K562 (cell line): ENCODE results near the gene FPGS. TPM values are rescaled to one million over a fixed set of nuclear protein-coding genes. Genes with fewer than 3 reads are reported as not detected.

Experiments used
- ARHGAP35 ChIP-seq: fragments of 450-650 bp; IDR thresholded peaks from 2 replicates; pipeline ENCODE4 v1.6.1; 2018; ENCODE audit not compliant: partially characterized antibody
- ARID3B ChIP-seq: fragments of 250-450 bp; sonication (Bioruptor Pico); IDR thresholded peaks from 2 replicates; pipeline ENCODE4 v1.4.0; 2020; ENCODE audit warnings: borderline replicate concordance
- ETV1 ChIP-seq: fragments of 450-650 bp; conservative IDR thresholded peaks from 2 replicates; pipeline ENCODE4 v1.6.1; 2016; ENCODE audit warnings: missing genetic modification characterization, control low read depth, low read depth, missing compliant biosample characterization
- FOXK2 ChIP-seq, 2 experiments: fragments of 450-650 bp; IDR thresholded peaks in 1 of 2; conservative IDR thresholded peaks in 1 of 2; 2 replicates each; pipeline ENCODE4 v1.6.1; 2016; ENCODE audit warnings: low read depth in 2 of 2, mild to moderate bottlenecking in 1 of 2
- GTF3C2 ChIP-seq: IDR thresholded peaks from 3 replicates; pipeline ENCODE4 v1.6.1; 2011; ENCODE audit warnings: borderline replicate concordance, mild to moderate bottlenecking, moderate library complexity; ENCODE audit not compliant: insufficient read length; ENCODE audit errors: extremely low read depth
- HIVEP1 ChIP-seq: fragments of 250-450 bp; sonication (Bioruptor Pico); IDR thresholded peaks from 2 replicates; pipeline ENCODE4 v1.4.0; 2020; ENCODE audit warnings: mild to moderate bottlenecking
- HMGN3 ChIP-seq: IDR thresholded peaks from 2 replicates; pipeline ENCODE4 v1.6.1; 2011; ENCODE audit warnings: borderline replicate concordance, low read depth, mild to moderate bottlenecking, mixed read lengths, low read length; ENCODE audit not compliant: insufficient read length; ENCODE audit errors: extremely low read depth
- MTF1 ChIP-seq: fragments of 250-450 bp; sonication (Bioruptor Pico); IDR thresholded peaks from 2 replicates; pipeline ENCODE4 v1.9.0; 2021; ENCODE audit warnings: moderate library complexity, mild to moderate bottlenecking, inconsistent platforms, borderline replicate concordance
- RBM22 ChIP-seq: fragments of 200-400 bp; formaldehyde crosslinking; IDR thresholded peaks from 2 replicates; pipeline ENCODE4 v1.6.1; 2018; ENCODE audit warnings: low read length, low read depth; ENCODE audit not compliant: poor library complexity, severe bottlenecking
- RFX5 ChIP-seq: IDR thresholded peaks from 2 replicates; pipeline ENCODE4 v1.6.1; 2011; ENCODE audit warnings: low read depth, mild to moderate bottlenecking, improper control_type of control experiment, low read length
- SAFB2 ChIP-seq: fragments of 200-400 bp; formaldehyde crosslinking; IDR thresholded peaks from 2 replicates; pipeline ENCODE4 v1.6.1; 2018; ENCODE audit warnings: borderline replicate concordance, low read length, low read depth, moderate library complexity; ENCODE audit not compliant: severe bottlenecking
- STAG1 ChIP-seq: sonication (generic); formaldehyde crosslinking; IDR thresholded peaks from 2 replicates; pipeline ENCODE4 v1.5.0; 2020; ENCODE audit warnings: missing genetic modification reagents, borderline replicate concordance
- TAF9B ChIP-seq: fragments of 450-650 bp; IDR thresholded peaks from 2 replicates; pipeline ENCODE4 v1.6.1; 2018; ENCODE audit warnings: mild to moderate bottlenecking; ENCODE audit not compliant: partially characterized antibody
- TCF7L2 ChIP-seq: fragments of 150-350 bp; IDR thresholded peaks from 2 replicates; pipeline ENCODE4 v1.6.1; 2016; ENCODE audit warnings: low read depth, mild to moderate bottlenecking, low read length, moderate library complexity
- TFAP4 ChIP-seq: sonication (generic); formaldehyde crosslinking; IDR thresholded peaks from 2 replicates; pipeline ENCODE4 v1.8.0; 2022; ENCODE audit warnings: missing genetic modification reagents, mild to moderate bottlenecking, moderate library complexity, borderline replicate concordance
- USF1 ChIP-seq: sonication (generic); formaldehyde crosslinking; IDR thresholded peaks from 2 replicates; pipeline ENCODE4 v1.9.0; 2022; ENCODE audit warnings: mild to moderate bottlenecking, missing genetic modification reagents
- ZBTB8A ChIP-seq: fragments of 450-650 bp; IDR thresholded peaks from 2 replicates; pipeline ENCODE4 v1.6.1; 2018; ENCODE audit warnings: mild to moderate bottlenecking, moderate library complexity; ENCODE audit not compliant: partially characterized antibody
- ZNF124 ChIP-seq: sonication (generic); formaldehyde crosslinking; IDR thresholded peaks from 2 replicates; pipeline ENCODE4 v1.8.1; 2022; ENCODE audit warnings: missing genetic modification reagents
- ZNF232 ChIP-seq: sonication (generic); formaldehyde crosslinking; IDR thresholded peaks from 2 replicates; pipeline ENCODE4 v1.8.0; 2022; ENCODE audit warnings: mild to moderate bottlenecking, missing genetic modification reagents
- ZNF436 ChIP-seq: fragments of 250-450, 450-650 bp; sonication (Bioruptor Pico); formaldehyde crosslinking; IDR thresholded peaks from 2 replicates; pipeline ENCODE4 v1.7.0; 2020; ENCODE audit warnings: mild to moderate bottlenecking
- polyA plus RNA-seq, 8 experiments: library from polyadenylated mRNA; depleted of rRNA in 4 of 8; stranded (reverse) in 5 of 8; unstranded in 3 of 8; fragments of >200 nt; fragmentation: Nextera tagmentation in 2 of 8; fragmentation: Illumina TruSeq in 1 of 8; extraction: Ambion mirVana in 2 of 8; extraction: Trizol in 1 of 8; gene quantifications; 2 replicates each; pipeline versions ENCODE4 v1.2.1 to v1.2.3, GENCODE V29; 2011 to 2014; ENCODE audit warnings: inconsistent platforms in 1 of 8, missing spikeins in 1 of 8
- total RNA-seq, 7 experiments: library from RNA; depleted of rRNA in 6 of 7; stranded (reverse); fragments of >200 nt in 6 of 7; fragmentation: Illumina TruSeq in 2 of 7; extraction: Trizol in 2 of 7; gene quantifications; 2 replicates each; pipeline versions ENCODE4 v1.2.1 to v1.2.3, GENCODE V29; 2011 to 2021; ENCODE audit warnings: low replicate concordance in 1 of 7

Gene FPGS
- total and polyA plus RNA-seq, 9 of the 15 experiments (the other 6 are each of a cell fraction or from before 2014, with no cell fraction given) = 0.84 to 86.4 (median 59.2) TPM

GRCh38 chr9:127862075-127863011, 59.7 kb downstream of the FPGS start (continued):
- TF ChIP-seq TCF7L2 (no peak), TFAP4 (CRISPR knock-in tag) (peak; percentile 78; the same call in 1 of the 2 replicates), GTF3C2 (no peak), ETV1 (peak; percentile 100), ARHGAP35 (no peak), FOXK2 (conservative IDR thresholded peaks at IDR 0.05 in 1 of 2, IDR thresholded peaks at IDR 0.05 in 1 of 2; ENCODE audit: low read depth in 2 of 2) (peak; percentile 95 to 98), HMGN3 (peak; percentile 98), SAFB2 (no peak), ZNF124 (CRISPR knock-in tag) (no peak), RFX5 (no peak), ZNF436 (CRISPR knock-in tag) (0 out of 2 replicates have a peak, but pooled peaks have one; percentile 27), RBM22 (peak; percentile 36), USF1 (CRISPR knock-in tag) (peak; percentile 83), MTF1 (CRISPR knock-in tag) (no peak; the same call in 1 of the 2 replicates), TAF9B (no peak), ZNF232 (peak; percentile 71; the same call in 1 of the 2 replicates), ARID3B (no peak), STAG1 (CRISPR knock-in tag) (no peak), HIVEP1 (0 out of 2 replicates have a peak, but pooled peaks have one; percentile 47), ZBTB8A (no peak)
